ENCODE results near the gene REEP5.

Gene REEP5

DNA sequence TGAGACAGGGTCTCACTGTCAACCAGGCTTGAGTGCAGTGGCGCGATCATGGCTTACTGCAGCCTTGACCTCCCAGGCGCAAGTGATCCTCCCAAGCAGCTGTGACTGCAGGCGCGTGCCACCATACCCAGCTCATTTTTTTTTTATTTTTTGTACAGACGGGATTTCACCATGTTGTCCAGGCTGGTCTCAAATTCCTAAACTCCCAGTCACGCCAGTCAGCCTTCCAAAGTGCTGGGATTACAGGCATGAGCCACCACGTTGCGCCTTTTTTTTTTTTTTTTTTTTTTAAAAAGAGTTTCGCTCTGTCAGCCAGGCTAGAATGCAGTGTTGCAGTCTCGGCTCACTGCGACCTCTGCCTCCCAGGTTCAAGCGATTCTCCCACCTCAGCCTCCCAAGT is 88.1 kb downstream of the REEP5 start:
- no peak for DNase-seq (ENCODE audit: low spot score)

DNA sequence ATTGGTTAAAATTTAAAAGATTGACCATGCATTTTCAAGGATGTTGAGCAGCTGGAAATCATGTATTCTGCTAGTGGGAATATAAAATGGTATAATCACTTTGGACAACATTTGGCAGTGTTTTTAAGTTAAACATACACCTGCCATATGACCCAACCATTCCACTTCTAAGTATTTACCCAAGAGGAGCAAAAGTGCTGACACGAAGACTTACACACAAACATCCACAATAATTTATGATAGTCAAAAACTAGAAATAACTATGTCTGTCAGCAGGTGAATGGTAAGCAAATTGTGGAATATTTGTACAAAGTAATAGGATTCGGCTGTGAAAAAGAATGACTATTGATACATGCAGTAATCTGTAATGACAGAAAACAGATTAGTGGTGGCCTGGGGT is 91.6 kb downstream of the REEP5 start:
- DNase-seq (ENCODE audit: low spot score) = no peak

Measured in CD4-positive, alpha-beta T cell treated with Interleukin-2 at 100 ng/mL for 4 hours (primary cell).